Measurements from ENCODE around the gene TRNT1.
A peak's percentile ranks its signal among the peaks of the same experiment; 100 is the strongest.

TRNT1 gene

DNA sequence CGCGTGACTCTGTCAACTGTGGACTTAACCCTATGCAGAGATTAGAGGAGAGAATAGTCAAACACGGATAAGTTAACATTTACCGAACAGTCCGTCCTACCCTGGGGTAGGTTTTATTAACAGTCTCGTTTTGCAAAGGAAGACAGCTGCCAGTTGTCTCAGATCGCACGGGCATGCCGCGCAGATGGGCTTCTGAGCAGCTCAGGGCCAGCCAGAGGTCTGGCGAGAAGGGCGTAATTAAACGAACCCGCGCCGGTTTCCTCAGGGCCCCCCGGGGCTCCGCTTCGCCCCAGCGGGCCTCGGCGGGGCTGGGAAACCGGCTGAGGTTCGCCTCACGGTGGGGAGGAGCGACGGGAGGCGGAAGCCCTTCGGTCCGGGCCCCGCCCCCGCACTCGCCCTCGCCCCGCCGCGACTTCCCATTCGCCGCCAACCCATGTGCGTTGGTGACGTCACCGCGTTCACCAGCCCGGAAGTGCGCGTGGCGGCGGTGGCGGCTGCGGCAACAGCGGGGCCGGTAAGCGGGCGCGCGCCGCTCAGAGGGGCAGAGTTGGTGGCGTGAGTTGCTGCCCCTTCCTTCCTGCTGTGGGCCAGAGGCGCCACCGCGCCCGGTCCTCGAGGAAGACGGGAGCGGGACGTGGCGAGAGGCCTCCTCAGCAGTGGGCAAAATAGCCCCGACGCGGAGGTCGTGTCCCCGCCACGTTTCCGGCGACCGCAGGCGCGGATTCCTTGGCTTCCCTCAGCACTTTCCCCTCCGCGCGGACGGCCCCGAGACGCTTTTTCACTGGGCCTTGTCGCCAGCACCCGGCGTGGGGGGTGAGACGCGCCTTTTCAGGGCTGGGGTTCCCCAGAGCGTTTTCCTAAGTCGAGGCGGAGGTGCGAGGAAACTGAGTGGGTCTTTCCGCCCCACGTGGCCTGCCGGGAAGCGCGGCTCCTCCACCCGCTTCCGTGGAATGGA is at the start of gene TRNT1:
TSS of gene TRNT1 (plus strand) at position 464 of the 955 bp plus-strand sequence. CDS start 2,101 bp downstream, outside the sequence.
- DNase-seq = peak; percentile 83

DNA sequence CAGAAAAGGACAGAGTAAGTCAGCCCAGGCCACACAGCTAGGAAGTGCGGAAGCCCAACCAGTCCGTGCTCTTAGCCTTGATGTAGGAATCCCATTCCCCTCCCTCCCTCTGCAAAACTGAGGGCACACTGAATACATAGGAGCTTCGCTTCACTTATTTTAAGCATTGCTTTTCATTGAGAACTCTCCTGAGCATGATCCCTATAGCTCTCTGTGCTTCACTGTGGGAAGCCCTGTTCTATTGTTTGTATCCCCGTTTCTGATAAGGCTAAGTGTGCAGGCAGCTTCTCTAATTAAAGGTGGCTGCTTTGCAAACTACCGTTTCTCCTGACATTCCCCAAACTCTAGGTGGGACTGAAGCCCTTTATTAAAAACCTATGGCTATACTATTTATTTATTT is 46.4 kb upstream of the TRNT1 start:
- no peak for DNase-seq

DNA sequence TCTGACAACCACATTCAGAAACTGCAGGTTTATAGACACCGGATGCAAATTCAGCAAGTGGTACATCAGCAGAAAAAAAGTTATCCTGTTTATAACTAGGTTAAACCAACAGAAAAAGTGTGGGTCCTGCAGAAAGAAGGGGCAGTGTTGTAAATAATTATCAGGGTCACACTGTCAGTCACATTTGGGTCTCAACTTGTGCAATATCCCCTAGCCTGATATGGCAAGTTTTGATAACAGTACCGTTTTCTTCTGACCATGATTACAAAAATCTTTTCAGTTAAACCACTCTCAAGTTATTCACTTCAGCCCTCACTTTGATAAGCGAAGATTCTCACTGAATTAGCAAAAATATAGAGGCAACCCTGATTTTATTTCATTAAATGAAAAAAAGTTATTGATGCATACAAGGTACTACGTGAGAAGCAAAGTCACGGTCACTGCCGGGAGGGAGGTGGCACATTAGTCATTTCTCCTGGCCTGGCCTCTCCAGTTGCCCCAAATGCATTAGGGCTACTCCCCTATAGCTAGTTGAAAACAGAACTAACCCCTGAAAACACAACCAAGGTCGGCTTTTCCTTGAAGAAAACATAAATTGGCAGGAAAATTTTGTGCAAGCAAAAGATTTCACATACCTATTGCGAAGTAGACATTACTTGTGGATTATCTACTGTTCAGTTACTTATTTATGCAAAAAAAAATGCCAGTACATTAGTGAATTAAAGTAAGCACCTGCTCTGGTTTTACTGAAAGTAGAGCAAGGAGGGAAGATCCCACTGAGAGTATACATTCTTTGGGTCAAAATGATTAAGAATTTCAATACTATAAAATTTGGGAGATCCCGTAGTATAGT is 45.1 kb upstream of the TRNT1 start:
- DNase-seq = no peak

DNA sequence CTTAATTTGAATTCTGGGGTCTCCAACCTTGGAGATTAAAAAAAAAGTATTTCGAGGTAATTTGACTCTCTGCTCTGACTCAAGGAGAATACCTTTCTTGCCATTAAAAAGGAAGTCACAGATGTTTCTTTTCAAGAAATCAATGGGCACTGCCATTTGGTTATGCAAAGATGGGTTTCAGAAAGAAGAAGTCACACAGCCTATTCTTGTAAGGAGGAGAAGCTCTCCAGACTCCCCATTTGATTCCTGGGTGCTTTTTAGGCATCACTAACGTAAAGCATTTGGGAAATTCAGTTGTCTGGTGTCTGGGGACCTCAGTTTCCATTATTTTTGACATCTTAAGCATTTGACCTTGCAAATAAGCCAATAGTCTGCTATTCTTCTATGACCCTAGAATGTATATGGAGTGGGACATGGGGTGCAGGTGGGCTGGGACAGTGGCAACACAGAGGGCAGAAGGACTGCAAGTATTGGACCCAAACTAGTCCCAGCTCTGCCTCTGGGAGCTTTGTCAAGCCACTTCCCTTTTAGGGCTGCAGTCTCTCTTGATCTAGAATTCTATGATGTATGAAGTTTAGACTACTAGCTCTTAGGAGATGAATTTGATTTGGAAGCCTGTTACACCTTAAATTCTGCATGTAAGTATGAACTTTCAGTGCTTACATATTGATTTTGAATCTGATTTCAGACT is 44.4 kb upstream of the TRNT1 start:
- no peak for DNase-seq

DNA sequence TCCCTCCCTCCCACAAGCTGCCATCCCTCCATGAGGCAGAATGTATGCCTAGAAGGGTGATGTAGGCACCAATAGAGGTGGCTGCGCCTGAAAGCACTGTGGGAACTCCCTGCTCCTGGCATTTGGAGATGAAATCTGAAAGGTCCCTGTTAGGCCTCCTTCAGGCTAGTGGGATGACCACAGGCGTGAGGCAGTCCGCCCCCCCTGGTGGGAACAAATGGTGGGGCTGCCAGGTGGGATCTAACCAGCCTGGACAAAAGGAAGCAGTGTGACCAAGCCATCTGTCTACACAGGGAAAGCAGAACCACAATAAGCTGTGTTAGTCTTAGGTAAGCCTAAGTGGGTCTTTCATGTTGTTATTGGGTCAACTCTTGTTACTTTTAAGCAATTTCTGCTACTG is 41.9 kb upstream of the TRNT1 start:
- no peak for DNase-seq

DNA sequence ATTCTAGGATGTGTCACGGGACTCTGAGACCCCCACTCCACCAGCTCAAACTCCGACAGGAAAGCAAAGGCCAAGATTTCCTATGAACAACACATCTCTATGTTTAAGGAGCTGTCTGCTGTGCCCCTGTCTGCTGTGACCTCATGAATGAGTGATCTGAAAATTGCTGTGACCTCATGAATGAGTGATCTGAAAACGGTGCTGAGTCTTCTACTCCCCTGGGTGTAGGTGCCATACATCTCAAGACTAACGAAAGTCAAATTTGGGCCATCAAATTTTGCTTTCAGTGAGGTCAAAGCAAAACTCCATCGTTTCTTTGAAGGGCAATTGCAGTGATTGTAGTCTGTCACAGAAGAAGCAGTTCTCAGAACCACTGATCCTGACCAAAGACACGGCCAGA is 41.0 kb upstream of the TRNT1 start:
- DNase-seq = no peak

DNA sequence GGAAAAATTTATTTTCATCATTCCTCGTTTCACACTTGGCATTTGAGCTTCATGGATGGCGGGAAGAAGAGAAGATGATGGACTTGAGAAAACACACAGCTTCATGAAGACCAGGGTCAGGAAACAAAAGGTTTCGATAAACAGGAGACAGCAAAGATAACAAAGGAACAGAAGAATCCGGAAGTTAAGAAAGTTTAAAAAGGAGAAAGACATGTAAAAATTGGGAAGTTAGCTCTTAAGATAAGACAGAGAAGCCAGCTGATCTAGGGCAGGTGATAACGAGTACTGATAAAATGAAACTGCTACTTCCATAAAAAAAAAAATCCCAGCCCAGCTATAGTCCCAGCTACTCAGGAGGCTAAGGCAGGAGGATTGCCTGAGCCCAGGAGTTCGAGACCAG is 40.5 kb upstream of the TRNT1 start:
- no peak for DNase-seq

DNA sequence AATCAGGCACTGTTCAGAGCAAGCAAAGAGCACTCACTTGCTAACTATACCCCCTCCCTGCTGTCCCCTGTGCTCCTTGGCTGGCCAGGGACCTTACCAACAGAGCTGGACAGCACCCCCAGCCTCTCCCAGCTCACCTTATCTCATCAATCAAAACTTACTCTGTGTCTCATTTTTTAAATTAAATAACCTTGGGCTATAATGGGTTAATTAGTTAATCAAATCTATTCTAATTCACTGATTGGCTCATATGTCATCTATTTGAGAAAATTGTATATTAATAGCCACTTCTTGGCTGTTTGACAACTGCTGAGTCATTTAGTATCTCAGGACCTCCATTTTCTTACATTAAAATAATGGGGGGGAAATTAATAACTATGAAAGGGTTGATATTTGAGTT is 39.5 kb upstream of the TRNT1 start:
- no peak for DNase-seq

DNA sequence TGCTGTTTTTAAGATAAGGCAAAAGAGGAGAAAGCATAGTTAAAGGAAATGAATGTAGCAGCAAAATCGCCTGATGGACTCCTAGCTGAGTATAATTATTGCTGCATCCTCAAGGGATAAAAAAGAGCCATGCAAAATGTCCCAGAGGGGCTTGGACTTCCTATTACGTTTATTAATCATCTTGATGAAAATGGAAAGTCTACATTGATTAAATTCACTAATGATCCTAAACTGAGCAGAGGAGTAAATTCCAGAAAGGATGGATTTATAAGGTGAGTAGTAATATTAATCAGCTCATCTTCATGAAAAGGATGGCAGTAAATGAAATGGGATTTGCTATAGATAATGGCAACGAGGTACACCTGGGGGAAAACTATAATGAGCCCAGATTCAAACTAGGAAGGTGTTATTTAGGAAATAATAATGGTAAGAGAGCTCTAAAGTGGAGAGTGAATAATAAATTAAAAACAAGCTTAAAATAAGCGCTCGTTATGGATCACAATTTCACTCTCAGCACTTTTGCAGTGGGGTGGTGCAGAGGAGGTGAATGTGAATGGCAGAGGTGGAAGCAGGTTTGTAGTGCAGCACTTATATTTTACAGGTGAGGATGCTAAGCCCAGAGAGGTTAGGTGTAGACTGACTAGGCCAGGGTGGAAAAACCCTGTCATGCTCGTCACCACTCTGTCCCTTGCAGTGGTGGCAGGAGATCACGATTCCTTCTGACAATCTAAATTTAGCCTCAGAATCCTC is 38.8 kb upstream of the TRNT1 start:
- no peak for DNase-seq

DNA sequence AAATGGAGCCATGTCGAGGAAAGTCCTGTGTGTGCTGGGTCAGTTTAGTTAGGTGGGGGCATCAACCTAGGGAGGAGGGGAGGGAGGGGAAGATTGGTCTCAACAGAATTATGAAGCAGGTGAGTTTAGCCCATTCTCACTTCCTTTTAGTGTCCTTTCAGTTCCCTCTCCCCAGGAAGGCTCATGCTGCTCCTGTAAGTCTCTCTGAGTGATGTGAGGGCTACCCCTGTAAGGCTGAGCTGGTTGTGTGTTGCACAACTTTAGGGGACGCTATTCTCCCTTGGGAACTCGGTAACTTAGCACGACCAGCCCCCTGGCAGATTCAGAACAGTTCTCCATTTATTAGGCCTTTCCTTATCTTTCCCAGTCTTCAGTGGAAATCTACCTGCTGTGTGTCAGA is 37.7 kb upstream of the TRNT1 start:
- no peak for DNase-seq

DNA sequence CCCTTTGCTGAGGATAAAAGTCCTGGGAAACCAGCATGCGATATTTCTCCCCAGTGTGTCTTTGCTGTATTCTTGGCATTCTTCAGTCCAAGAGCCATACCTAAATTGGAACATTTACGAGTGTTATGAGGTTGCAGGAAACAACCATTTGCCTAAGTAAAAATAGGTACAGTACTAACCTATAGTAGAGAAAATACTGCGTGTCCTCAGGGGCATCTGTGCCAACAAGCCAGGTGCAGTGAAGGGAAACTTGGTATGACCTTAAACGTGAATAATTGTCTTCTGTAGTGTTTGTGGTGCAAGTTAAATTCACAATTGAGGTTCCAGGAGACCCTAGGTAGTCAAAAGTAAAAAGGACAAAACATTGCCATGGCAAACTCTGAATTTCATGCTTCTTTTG is 28.8 kb upstream of the TRNT1 start:
- DNase-seq = no peak

DNA sequence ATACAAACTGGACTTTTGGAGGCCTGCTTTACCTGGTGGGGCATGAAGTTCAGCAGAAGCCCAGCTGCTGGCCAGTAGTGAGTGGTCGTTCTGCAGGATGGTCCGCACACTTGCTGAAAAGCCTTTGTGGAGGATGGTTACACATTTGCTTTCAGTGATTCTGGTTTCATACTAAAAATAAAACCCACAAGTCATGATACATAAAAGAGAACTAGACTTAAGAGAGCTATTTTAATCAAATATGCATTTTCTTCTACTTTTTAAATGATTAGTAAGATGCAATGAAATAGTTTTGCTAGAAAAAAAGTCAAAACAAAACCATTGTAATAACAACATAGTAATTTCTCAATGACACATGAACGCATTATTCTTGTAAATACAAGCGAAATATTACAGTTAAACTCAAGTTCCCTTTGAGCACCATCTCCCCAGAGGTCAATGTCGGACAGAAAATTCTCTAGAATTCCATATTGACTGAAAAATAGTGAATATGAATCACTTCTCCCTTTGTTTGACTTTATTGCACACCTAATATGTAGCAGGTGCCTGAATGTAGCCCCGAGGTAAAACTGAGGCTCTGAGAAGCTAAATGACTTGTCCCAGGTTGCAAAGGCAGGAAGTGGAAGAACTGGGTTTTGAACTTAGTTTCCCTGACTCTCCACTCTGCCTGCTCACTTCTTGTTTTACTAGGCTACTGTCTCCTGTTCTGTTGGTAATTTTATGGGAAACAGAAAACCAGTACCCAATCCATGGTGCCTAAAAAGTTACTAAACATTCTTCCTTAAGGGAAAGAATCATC is 24.9 kb upstream of the TRNT1 start:
- DNase-seq = no peak

DNA sequence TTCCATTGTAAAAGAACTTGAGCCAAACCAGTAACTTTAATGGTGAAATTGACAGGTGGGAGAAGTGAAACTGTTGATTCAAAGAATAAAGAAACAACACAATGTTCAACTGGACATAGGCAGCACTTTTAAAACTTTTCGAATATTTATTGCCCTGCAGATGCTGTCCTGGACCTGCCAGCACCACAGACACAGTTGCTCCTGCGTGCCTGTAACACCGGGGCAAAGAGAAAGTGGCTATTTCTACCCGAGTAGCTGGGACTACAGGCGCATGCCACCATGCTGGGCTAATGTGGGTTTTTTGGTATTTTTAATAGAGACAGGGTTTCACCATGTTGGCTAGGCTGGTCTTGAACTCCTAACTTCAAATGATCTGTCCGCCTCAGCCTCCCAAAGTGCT is 24.0 kb upstream of the TRNT1 start:
- no peak for DNase-seq

DNA sequence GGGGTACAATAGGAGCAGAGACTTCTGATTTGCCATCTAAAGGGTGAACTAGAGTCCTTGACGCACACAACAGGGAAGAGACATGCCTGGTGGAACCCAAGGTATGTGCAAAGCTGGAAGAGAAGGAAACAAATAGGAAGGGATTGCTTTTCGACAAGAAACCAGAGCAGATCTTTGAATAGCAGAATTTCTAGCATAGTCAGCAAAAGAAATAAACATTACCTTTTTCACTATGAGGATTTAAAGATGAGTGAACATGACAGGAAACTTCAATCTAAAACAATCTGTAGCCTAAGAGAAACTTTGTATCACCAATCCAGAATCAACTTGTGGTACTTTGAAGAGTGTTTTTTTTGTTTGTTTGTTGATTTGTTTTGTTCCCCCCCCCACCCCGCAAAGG is 21.5 kb upstream of the TRNT1 start:
- DNase-seq = no peak

DNA sequence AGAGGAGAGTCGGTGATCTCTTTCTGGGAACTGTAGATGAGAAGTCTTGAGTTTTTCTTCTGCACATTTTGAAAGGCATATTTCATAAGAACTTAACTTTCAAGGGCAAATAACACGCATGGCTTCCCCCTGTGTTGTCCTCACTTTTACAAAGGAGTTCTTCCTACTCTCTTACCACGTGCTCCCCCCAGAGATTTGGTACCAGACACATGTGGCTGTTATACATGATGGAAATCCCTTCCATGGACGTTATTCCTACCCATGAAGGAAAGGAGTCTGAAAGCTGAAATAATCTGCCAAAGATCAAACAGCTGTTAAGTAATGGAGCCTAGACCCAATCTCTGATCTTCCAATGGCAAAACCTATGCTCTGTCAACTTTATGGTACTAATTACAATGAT is 20.9 kb upstream of the TRNT1 start:
- no peak for DNase-seq

DNA sequence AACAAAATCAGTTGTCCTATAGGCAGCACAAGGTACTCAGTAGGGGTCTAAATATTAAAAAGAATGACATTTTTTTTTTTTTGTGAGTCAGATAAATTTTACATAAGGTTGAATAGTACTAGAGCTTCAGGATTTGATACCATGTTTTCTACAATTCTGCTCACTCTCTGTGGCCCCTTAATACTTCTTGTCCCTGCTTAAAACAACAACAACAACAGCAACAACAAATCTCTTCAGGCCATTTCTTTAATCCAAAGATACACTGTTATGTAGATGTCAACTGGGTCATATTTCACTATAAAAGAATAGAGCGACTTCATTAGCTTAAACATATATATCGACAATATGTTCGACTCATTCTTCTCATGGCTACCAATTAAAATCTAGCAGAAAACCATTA is 19.6 kb upstream of the TRNT1 start:
- DNase-seq = no peak

DNA sequence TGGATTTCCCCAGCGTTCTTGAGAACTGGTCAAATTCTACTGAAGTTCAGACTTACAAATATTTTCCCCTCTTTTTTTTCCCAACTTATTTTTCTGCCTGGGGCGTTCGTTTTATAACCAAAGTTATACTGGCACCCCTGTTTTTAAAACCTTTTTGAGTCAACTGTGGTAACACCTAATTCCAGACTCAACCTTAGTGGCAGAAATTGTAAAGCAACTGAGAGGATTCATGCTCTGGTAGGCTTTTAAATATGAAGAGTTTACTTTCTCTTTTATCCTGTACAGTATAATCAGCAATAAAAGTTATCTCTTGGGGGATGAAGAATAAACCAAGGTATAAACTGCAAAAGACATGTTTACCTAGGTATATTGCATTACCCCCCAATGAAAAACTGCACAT is 18.9 kb upstream of the TRNT1 start:
- DNase-seq = no peak

DNA sequence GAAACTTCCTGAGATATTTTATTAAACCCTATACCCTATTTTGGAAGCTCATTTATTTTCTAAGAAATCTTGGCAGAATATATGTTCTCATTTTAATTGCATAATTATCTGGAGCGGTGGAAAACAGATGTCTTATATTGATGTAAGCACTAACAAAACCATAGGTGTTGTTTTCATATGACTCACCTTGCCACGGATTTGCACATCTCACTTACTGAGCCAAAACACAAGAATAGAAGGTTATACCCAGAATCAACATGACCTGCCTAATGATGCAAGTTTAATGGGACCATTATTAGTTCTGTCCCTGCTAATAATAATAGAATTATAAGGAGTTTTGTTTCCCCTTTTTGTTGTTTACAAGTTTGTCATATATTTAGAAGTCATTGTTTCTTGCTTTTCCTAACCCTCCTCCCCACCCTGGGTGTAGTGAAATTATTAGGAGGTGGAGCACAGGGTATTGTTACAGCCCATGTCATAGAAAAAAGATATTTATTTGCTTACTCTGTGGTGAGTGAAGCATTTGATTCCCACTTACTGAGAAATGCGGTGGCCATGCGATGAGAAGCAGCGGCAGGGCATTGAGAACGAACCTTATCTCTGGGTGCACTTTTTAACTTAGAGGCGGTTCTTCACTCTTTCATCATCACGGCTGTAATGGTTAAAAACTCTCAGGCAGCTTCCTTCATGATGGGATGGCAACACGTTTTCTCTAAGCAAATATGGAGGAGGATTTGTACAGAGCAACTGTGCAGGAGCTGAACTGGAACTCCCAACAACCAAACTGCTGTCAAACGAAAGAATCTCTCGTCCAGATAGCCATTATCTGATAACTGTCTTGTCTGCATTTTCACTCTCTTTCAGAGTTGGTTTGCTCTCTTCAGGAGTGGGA is 17.1 kb upstream of the TRNT1 start:
- no peak for DNase-seq

DNA sequence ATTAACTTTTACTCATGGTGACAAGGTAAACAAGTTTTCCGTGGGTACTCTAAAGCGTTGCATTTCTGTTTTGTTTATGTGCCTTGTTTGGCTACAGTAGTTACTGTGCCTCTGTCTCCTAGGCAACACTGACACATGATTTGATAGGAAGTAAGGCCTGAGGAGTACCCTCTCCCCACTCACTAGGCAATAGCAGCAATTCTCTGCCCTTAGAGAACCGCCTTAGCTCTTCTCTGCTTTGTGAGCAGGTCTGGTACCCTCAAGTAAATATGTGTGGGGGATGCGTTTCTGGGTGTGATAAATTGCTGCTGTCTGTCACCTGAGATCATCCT is 16.5 kb upstream of the TRNT1 start, which contains the start of gene IL5RA:
TSS of gene IL5RA (minus strand) at position 76 of the 332 bp plus-strand sequence. CDS start 5,390 bp downstream, outside the sequence.
- DNase-seq = no peak

DNA sequence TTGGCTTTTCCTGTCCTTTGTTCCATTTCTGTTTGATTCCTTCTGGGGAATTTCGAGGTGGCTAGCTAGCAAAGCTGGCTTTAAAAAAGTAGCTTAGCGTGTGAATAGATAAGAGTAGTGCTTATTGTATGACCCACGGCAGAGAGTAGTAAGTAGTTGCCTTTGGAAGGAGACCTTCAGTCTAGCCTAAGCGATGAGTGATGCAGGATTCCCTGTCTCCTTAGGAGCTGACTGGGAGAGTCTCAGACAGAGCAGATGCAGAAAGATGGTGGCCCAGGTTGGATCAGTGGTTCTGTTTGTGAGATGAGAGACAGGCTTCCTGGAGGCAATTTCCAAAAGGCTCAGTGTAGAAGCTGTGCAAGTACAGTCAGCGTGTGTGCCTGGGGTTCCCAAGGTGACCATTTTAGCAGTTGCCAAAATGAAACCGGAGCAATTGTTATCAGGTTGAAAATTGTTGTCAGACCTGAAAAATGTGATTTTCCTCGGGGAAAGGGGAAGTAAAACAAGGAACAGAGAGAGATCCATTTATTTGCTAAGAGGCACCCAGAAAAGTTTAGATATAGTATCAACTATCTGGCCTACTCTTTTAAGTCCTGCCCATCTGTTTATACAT is 15.9 kb upstream of the TRNT1 start:
- DNase-seq = no peak
